ENCODE measurements around the gene KIAA1671. TPM values are rescaled to one million over a fixed set of nuclear protein-coding genes. Genes with fewer than 3 reads are reported as not detected.

KIAA1671 gene
- total and polyA plus RNA-seq, 9 of the 15 experiments (the other 6 are each of a cell fraction or from before 2014, with no cell fraction given), result under 0.01 to 0.11 (median 0.02) TPM; not detected in 5

DNA sequence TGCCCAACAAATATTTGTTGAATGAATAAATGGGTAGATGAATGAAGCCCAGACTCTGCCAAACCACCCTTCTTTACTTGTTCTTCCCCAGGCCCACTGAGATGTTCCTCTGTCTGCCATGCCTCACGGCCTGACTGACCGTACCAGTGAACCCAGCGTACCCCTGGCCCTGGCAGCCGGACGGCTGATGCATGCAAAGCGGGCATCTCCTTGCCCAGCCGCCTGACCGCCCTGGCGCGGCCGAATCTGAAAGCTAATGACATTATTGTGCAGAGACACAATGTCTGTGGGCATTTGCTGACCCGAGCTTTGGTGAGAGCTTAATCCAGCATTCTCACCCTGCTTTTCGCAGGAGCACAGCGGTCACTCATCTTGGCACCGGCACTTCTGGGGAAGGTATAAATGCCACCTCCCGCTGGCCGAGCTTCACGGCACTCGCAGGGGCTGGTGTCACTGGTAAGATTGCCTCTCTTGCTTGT lies 266.7 kb downstream of the KIAA1671 start, which contains the start of gene CRYBB2 (continued):
- TF ChIP-seq, protein P1, sequence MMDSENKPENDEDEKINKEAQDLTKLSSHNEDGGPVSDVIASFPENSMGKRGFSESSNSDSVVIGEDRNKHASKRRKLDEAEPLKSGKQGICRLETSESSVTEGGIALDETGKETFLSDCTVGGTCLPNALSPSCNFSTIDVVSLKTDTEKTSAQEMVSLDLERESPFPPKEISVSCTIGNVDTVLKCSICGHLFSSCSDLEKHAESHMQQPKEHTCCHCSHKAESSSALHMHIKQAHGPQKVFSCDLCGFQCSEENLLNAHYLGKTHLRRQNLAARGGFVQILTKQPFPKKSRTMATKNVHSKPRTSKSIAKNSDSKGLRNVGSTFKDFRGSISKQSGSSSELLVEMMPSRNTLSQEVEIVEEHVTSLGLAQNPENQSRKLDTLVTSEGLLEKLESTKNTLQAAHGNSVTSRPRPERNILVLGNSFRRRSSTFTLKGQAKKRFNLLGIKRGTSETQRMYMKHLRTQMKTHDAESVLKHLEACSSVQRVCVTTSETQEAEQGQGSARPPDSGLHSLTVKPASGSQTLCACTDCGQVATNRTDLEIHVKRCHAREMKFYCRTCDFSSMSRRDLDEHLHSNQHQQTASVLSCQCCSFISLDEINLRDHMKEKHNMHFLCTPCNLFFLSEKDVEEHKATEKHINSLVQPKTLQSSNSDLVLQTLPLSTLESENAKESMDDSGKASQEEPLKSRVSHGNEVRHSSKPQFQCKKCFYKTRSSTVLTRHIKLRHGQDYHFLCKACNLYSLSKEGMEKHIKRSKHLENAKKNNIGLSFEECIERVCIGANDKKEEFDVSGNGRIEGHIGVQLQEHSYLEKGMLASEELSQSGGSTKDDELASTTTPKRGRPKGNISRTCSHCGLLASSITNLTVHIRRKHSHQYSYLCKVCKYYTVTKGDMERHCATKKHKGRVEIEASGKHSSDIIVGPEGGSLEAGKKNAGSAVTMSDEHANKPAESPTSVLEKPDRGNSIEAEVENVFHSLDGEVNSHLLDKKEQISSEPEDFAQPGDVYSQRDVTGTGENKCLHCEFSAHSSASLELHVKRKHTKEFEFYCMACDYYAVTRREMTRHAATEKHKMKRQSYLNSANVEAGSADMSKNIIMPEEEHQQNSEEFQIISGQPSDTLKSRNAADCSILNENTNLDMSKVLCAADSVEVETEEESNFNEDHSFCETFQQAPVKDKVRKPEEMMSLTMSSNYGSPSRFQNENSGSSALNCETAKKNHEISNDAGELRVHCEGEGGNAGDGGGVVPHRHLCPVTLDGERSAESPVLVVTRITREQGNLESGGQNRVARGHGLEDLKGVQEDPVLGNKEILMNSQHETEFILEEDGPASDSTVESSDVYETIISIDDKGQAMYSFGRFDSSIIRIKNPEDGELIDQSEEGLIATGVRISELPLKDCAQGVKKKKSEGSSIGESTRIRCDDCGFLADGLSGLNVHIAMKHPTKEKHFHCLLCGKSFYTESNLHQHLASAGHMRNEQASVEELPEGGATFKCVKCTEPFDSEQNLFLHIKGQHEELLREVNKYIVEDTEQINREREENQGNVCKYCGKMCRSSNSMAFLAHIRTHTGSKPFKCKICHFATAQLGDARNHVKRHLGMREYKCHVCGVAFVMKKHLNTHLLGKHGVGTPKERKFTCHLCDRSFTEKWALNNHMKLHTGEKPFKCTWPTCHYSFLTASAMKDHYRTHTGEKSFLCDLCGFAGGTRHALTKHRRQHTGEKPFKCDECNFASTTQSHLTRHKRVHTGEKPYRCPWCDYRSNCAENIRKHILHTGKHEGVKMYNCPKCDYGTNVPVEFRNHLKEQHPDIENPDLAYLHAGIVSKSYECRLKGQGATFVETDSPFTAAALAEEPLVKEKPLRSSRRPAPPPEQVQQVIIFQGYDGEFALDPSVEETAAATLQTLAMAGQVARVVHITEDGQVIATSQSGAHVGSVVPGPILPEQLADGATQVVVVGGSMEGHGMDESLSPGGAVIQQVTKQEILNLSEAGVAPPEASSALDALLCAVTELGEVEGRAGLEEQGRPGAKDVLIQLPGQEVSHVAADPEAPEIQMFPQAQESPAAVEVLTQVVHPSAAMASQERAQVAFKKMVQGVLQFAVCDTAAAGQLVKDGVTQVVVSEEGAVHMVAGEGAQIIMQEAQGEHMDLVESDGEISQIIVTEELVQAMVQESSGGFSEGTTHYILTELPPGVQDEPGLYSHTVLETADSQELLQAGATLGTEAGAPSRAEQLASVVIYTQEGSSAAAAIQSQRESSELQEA (IDR thresholded peaks at IDR 0.05; ENCODE audit: low read depth), result no peak

DNA sequence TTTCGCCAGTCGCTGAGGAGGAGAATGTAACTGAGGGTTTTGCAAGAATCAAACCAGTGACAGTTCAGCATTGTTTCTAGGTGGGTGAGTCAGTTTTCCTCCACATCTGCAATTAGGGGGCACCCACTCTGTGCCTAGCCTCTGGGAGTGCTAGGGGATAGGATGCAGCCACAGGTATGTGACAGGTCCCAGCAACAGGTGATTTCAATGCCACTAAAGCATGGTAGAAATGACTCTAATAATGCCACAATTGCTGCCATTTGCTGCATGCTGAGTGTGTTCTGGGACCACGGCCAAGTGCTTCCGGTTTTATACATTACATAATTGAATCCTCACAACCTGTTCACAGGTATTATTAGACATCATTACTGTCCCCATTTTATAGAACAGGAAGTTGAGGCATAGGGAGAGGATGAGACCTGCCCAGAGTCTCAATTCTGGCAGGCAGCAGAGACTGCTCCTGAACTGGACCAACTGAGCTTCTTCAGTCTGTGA lies 267.5 kb downstream of the KIAA1671 start:
- no peak for ATAC-seq
- WGBS (ENCODE audit: insufficient coverage, low coverage, missing lambda C conversion rate), result 2% methylated on average over 4 of the region's 4 CpGs
- no peak for DNase-seq (ENCODE audit: extremely low read depth in 1 of 4, low spot score in 3 of 4)
- H3K79me2 ChIP-seq (ENCODE audit: control insufficient read depth, insufficient read depth, low read length), result no peaks in the 10 kb centered on the region
- no peak overlapping the region for H3K27ac ChIP-seq (ENCODE audit: extremely low read depth, low read depth, low read length)
- H3K9ac ChIP-seq (ENCODE audit: insufficient read depth in 1 of 2, low read depth in 2 of 2, low read length in 2 of 2), result no peak overlapping the region
- CTCF ChIA-PET (ENCODE audit: low intra/inter-chr PET ratio), result no interaction called here
- no TSS peak for BruUV-seq (replicated peaks)
- no peaks in the 10 kb centered on the region for H3K36me3 ChIP-seq (ENCODE audit: control insufficient read depth, insufficient read depth, low read length)
- no peak overlapping the region for H3K4me3 ChIP-seq
- H4K20me1 ChIP-seq (replicated peaks; ENCODE audit: control insufficient read depth, insufficient read depth, low read length), result no peaks in the 10 kb centered on the region
- in situ Hi-C loops (cut with MboI) (loop anchor here (10.0 to 25.0 kb wide), 2 partner anchors 235 to 1117 kb away; no protein-coding TSS in a partner anchor), intact Hi-C loops (cut with micrococcal nuclease) (no loop called here)
- POLR2A ChIA-PET, result no interaction called here
- no peak overlapping the region for H2AFZ ChIP-seq (ENCODE audit: low read depth, low read length)
- H3K9me3 ChIP-seq (replicated peaks; ENCODE audit: control insufficient read depth, insufficient read depth, low read depth, low read length), result no peaks in the 10 kb centered on the region
- no peaks in the 10 kb centered on the region for H3K4me1 ChIP-seq (replicated peaks in 1 of 2; ENCODE audit: control insufficient read depth in 2 of 2, insufficient read depth in 2 of 2, low read length in 2 of 2)
- H3K4me2 ChIP-seq (ENCODE audit: insufficient read depth, low read length), result no peak overlapping the region
- no peak for FAIRE-seq
- H3K27me3 ChIP-seq (ENCODE audit: control insufficient read depth in 2 of 2, insufficient read depth in 2 of 2, low read length in 2 of 2), result peaks cover 0 to 4% of the 10 kb centered on the region in 2 experiments; a peak in 2 of 5 replicates
- H3K9me1 ChIP-seq (ENCODE audit: control insufficient read depth, insufficient read depth, low read length), result no peaks in the 10 kb centered on the region
- no peak for TF ChIP-seq ZC3H4 (CRISPR knock-in tag; IDR thresholded peaks at IDR 0.05; ENCODE audit: borderline replicate concordance)
- TF ChIP-seq, protein P2, sequence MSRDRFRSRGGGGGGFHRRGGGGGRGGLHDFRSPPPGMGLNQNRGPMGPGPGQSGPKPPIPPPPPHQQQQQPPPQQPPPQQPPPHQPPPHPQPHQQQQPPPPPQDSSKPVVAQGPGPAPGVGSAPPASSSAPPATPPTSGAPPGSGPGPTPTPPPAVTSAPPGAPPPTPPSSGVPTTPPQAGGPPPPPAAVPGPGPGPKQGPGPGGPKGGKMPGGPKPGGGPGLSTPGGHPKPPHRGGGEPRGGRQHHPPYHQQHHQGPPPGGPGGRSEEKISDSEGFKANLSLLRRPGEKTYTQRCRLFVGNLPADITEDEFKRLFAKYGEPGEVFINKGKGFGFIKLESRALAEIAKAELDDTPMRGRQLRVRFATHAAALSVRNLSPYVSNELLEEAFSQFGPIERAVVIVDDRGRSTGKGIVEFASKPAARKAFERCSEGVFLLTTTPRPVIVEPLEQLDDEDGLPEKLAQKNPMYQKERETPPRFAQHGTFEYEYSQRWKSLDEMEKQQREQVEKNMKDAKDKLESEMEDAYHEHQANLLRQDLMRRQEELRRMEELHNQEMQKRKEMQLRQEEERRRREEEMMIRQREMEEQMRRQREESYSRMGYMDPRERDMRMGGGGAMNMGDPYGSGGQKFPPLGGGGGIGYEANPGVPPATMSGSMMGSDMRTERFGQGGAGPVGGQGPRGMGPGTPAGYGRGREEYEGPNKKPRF (IDR thresholded peaks at IDR 0.05; ENCODE audit: low read depth, low read length), result no peak
- no peak for TF ChIP-seq ZFP1 (CRISPR knock-in tag; IDR thresholded peaks at IDR 0.05)
- TF ChIP-seq HSF4 (CRISPR knock-in tag; IDR thresholded peaks at IDR 0.05; ENCODE audit: borderline replicate concordance), result no peak
- no peak for TF ChIP-seq ZNF324 (CRISPR knock-in tag; IDR thresholded peaks at IDR 0.05)
- no peak for TF ChIP-seq ZNF165 (CRISPR knock-in tag; IDR thresholded peaks at IDR 0.05; ENCODE audit: borderline replicate concordance)
- TF ChIP-seq CHCHD3 (CRISPR knock-in tag; IDR thresholded peaks at IDR 0.05), result no peak
- TF ChIP-seq GABPA (tag; conservative IDR thresholded peaks at IDR 0.05; ENCODE audit: low read depth), result no peak
- no peak for TF ChIP-seq HNRNPH1 (optimal IDR thresholded peaks at IDR 0.05; ENCODE audit: low read depth, low read length)
